Neuronal stem cell (in vitro differentiated cells): Measurements from ENCODE around the gene ITGB3BP.

ENCODE experiments used
- DNase-seq: peaks from one replicate; pipeline ENCODE4 v3.0.0-alpha.2; 2013; ENCODE audit warnings: low spot score
- H2AFZ ChIP-seq: one replicate; pipeline ENCODE4 v1.6.1; 2013; ENCODE audit warnings: mild to moderate bottlenecking, low read length, inconsistent platforms
- H2AK5ac ChIP-seq: 2 replicates; pipeline ENCODE4 v1.6.1; 2013; ENCODE audit warnings: low read depth, mild to moderate bottlenecking, inconsistent platforms, low read length, moderate library complexity, mixed read lengths
- H2BK120ac ChIP-seq: 2 replicates; pipeline ENCODE4 v1.6.1; 2013; ENCODE audit warnings: low read depth, mild to moderate bottlenecking, inconsistent platforms, low read length, moderate library complexity, mixed read lengths
- H2BK12ac ChIP-seq: one replicate; pipeline ENCODE4 v1.6.1; 2013; ENCODE audit warnings: low read length, inconsistent platforms
- H2BK15ac ChIP-seq: 2 replicates; pipeline ENCODE4 v1.6.1; 2013; ENCODE audit warnings: mild to moderate bottlenecking, low read length, inconsistent platforms, mixed read lengths
- H2BK5ac ChIP-seq: one replicate; pipeline ENCODE4 v1.6.1; 2013; ENCODE audit warnings: inconsistent platforms, mild to moderate bottlenecking, low read length, moderate library complexity
- H3K14ac ChIP-seq: one replicate; pipeline ENCODE4 v1.6.1; 2013; ENCODE audit warnings: low read length, inconsistent platforms
- H3K18ac ChIP-seq: 2 replicates; pipeline ENCODE4 v1.6.1; 2013; ENCODE audit warnings: low read length, inconsistent platforms
- H3K23ac ChIP-seq: 2 replicates; pipeline ENCODE4 v1.6.1; 2013; ENCODE audit warnings: low read depth, mild to moderate bottlenecking, mixed read lengths, low read length, inconsistent platforms; ENCODE audit not compliant: poor library complexity
- H3K27ac ChIP-seq: replicated peaks from 3 replicates; pipeline ENCODE4 v1.5.1; 2013; ENCODE audit warnings: low read length, inconsistent platforms
- H3K27me3 ChIP-seq, 3 experiments: 2 replicates each; pipeline ENCODE4 v1.6.1; 2013; ENCODE audit warnings: low read length in 3 of 3, mild to moderate bottlenecking in 2 of 3, inconsistent platforms in 1 of 3, low read depth in 1 of 3, mixed read lengths in 1 of 3, moderate library complexity in 1 of 3; ENCODE audit not compliant: control insufficient read depth in 3 of 3, insufficient read depth in 3 of 3
- H3K36me3 ChIP-seq, 2 donors: replicated peaks in 1 of 2; 2 replicates each; pipeline ENCODE4 v1.6.1; 2013; ENCODE audit warnings: low read length in 2 of 2; ENCODE audit not compliant: control insufficient read depth in 2 of 2, insufficient read depth in 2 of 2
- H3K4ac ChIP-seq: 2 replicates; pipeline ENCODE4 v1.6.1; 2013; ENCODE audit warnings: inconsistent platforms, mild to moderate bottlenecking, low read length, moderate library complexity
- H3K4me1 ChIP-seq, 2 donors: 1 replicate in 1 of 2; 2 replicates in 1 of 2; pipeline ENCODE4 v1.6.1; 2013; ENCODE audit warnings: low read length in 2 of 2, low read depth in 1 of 2; ENCODE audit not compliant: control insufficient read depth in 2 of 2, insufficient read depth in 1 of 2
- H3K4me2 ChIP-seq: one replicate; pipeline ENCODE4 v1.6.1; 2013; ENCODE audit warnings: mild to moderate bottlenecking, low read length, inconsistent platforms; ENCODE audit not compliant: insufficient read depth, poor library complexity, severe bottlenecking
- H3K4me3 ChIP-seq, 2 donors: 2 replicates each; pipeline ENCODE4 v1.5.1; 2013; ENCODE audit warnings: low read length in 2 of 2, mild to moderate bottlenecking in 2 of 2, inconsistent platforms in 1 of 2, moderate library complexity in 1 of 2
- H3K79me1 ChIP-seq: one replicate; pipeline ENCODE4 v1.6.1; 2013; ENCODE audit warnings: low read depth, mild to moderate bottlenecking, inconsistent platforms, low read length, moderate library complexity
- H3K9ac ChIP-seq: one replicate; pipeline ENCODE4 v1.6.1; 2013; ENCODE audit warnings: mild to moderate bottlenecking, low read depth, low read length, inconsistent platforms; ENCODE audit not compliant: poor library complexity
- H3K9me3 ChIP-seq, 2 donors: replicated peaks in 1 of 2; 2 replicates each; pipeline versions ENCODE3 to v1.6.1; 2013; ENCODE audit warnings: low read length in 2 of 2, mild to moderate bottlenecking in 2 of 2, inconsistent platforms in 1 of 2, low read depth in 1 of 2, mixed read lengths in 1 of 2, moderate library complexity in 1 of 2; ENCODE audit not compliant: control insufficient read depth in 2 of 2, insufficient read depth in 1 of 2
- H4K8ac ChIP-seq: one replicate; pipeline ENCODE4 v1.6.1; 2013; ENCODE audit warnings: low read depth, mild to moderate bottlenecking, inconsistent platforms, low read length, moderate library complexity
- H4K91ac ChIP-seq: one replicate; pipeline ENCODE4 v1.6.1; 2013; ENCODE audit warnings: low read length, low read depth, mild to moderate bottlenecking, inconsistent platforms; ENCODE audit not compliant: poor library complexity
- WGBS, 2 donors: extraction: QIAGEN DNeasy Blood & Tissue Kit; methylation state at CpG; one replicate each; pipeline ENCODE4 v1.1.7; 2013; ENCODE audit warnings: missing lambda C conversion rate in 2 of 2, mixed read lengths in 1 of 2; ENCODE audit not compliant: insufficient read length in 2 of 2, insufficient replicate concordance in 1 of 2; ENCODE audit errors: extremely low coverage in 2 of 2; 5-methylcytosine and 5-hydroxymethylcytosine counted together

Gene ITGB3BP

GRCh38 chr1:63466181-63466580 lies 56.8 kb downstream of the ITGB3BP start:
- Histone ChIP-seq H3K4me1 (no peaks in the 10 kb centered on the region), H2AFZ (no peak overlapping the region)

GRCh38 chr1:63463248-63463647 lies 59.8 kb downstream of the ITGB3BP start:
- no peak overlapping the region for H3K4me2 ChIP-seq
- H3K9me3 ChIP-seq, result peaks cover 2 to 15% of the 10 kb centered on the region in 2 donors
- H2BK15ac ChIP-seq, result no peak overlapping the region
- no peak overlapping the region for H2AFZ ChIP-seq
- peaks cover 2 to 22% of the 10 kb centered on the region in 2 donors for H3K36me3 ChIP-seq
- no peaks in the 10 kb centered on the region for H3K79me1 ChIP-seq
- no peak overlapping the region for H2BK120ac ChIP-seq
- no peak for DNase-seq
- no peaks in the 10 kb centered on the region for H3K27me3 ChIP-seq
- no peak overlapping the region for H3K14ac ChIP-seq
- H3K4me1 ChIP-seq, result no peaks in the 10 kb centered on the region
- no peak overlapping the region for H2AK5ac ChIP-seq
- H3K9ac ChIP-seq, result no peak overlapping the region
- no peak overlapping the region for H4K8ac ChIP-seq
- no CpG with 5 or more reads among the region's 3 CpGs for WGBS, 2 donors
- no peak overlapping the region for H3K4ac ChIP-seq
- H3K4me3 ChIP-seq, result no peak overlapping the region
- no peak overlapping the region for H2BK5ac ChIP-seq
- H3K18ac ChIP-seq, result no peak overlapping the region
- H3K23ac ChIP-seq, result no peak overlapping the region
- H3K27ac ChIP-seq, result no peak overlapping the region
- H4K91ac ChIP-seq, result no peak overlapping the region
- no peak overlapping the region for H2BK12ac ChIP-seq

More at GRCh38 chr1:63466181-63466580, 56.8 kb downstream of the ITGB3BP start:
- Histone ChIP-seq H3K23ac (no peak overlapping the region), H2BK5ac (no peak overlapping the region), H3K9me3 (peaks cover 2 to 15% of the 10 kb centered on the region in 2 donors), H3K14ac (no peak overlapping the region), H2BK15ac (no peak overlapping the region), H3K4me2 (no peak overlapping the region), H3K27me3 (no peaks in the 10 kb centered on the region), H3K18ac (no peak overlapping the region), H4K91ac (no peak overlapping the region), H2BK120ac (no peak overlapping the region), H3K4ac (no peak overlapping the region), H3K4me3 (no peak overlapping the region), H4K8ac (no peak overlapping the region), H3K27ac (no peak overlapping the region), H3K79me1 (no peaks in the 10 kb centered on the region), H3K9ac (no peak overlapping the region), H2AK5ac (no peak overlapping the region), H3K36me3 (peaks cover 2 to 20% of the 10 kb centered on the region in 2 donors), H2BK12ac (no peak overlapping the region)
- DNase-seq, result no peak
- WGBS, 2 donors, result no CpG with 5 or more reads among the region's 7 CpGs

- H3K4me1 ChIP-seq, result no peaks in the 10 kb centered on the region
- DNase-seq, result no peak
- no peak overlapping the region for H2BK5ac ChIP-seq
- H2AK5ac ChIP-seq, result no peak overlapping the region
- peaks cover 2 to 15% of the 10 kb centered on the region in 2 donors for H3K9me3 ChIP-seq
- no peak overlapping the region for H3K23ac ChIP-seq
- no peaks in the 10 kb centered on the region for H3K79me1 ChIP-seq
- H3K4ac ChIP-seq, result no peak overlapping the region
- H2AFZ ChIP-seq, result no peak overlapping the region
- H3K14ac ChIP-seq, result no peak overlapping the region
- no peak overlapping the region for H3K18ac ChIP-seq
- H2BK120ac ChIP-seq, result no peak overlapping the region
- peaks cover 0 to 24% of the 10 kb centered on the region in 2 donors for H3K36me3 ChIP-seq
- no peak overlapping the region for H2BK15ac ChIP-seq
- H3K27me3 ChIP-seq, result no peaks in the 10 kb centered on the region
- WGBS, 2 donors, result no CpG with 5 or more reads among the region's 1 CpG
- H4K91ac ChIP-seq, result no peak overlapping the region
- H4K8ac ChIP-seq, result no peak overlapping the region
- H3K27ac ChIP-seq, result no peak overlapping the region
- no peak overlapping the region for H3K4me3 ChIP-seq
- no peak overlapping the region for H3K4me2 ChIP-seq
- H2BK12ac ChIP-seq, result no peak overlapping the region
- H3K9ac ChIP-seq, result no peak overlapping the region
Measured at GRCh38 chr1:63461661-63462230, 61.3 kb downstream of the ITGB3BP start.

- Histone ChIP-seq H3K79me1 (no peaks in the 10 kb centered on the region), H3K4ac (no peak overlapping the region), H3K4me1 (no peaks in the 10 kb centered on the region), H3K23ac (no peak overlapping the region), H2BK120ac (no peak overlapping the region), H2BK5ac (no peak overlapping the region), H3K36me3 (peaks cover 0 to 25% of the 10 kb centered on the region in 2 donors), H3K27ac (no peak overlapping the region), H4K91ac (no peak overlapping the region), H3K4me2 (no peak overlapping the region), H3K18ac (no peak overlapping the region), H3K9ac (no peak overlapping the region), H2BK12ac (no peak overlapping the region), H3K4me3 (no peak overlapping the region), H2BK15ac (no peak overlapping the region), H4K8ac (no peak overlapping the region), H3K9me3 (peaks cover 2 to 15% of the 10 kb centered on the region in 2 donors), H2AFZ (no peak overlapping the region), H3K27me3 (no peaks in the 10 kb centered on the region), H2AK5ac (no peak overlapping the region), H3K14ac (no peak overlapping the region)
- no peak for DNase-seq
Measured at GRCh38 chr1:63458750-63459149, 64.3 kb downstream of the ITGB3BP start.
